Hepatocyte (in vitro differentiated cells): ENCODE data around the gene MMP15. TPM values are rescaled to one million over a fixed set of nuclear protein-coding genes. Genes with fewer than 3 reads are reported as not detected.

Source experiments
- DNase-seq: peaks from one replicate; pipeline ENCODE4 v3.0.0-alpha.2; 2016; ENCODE audit warnings: low spot score
- H2AFZ ChIP-seq: fragments of 200-600 bp; sonication (generic); 2 replicates; pipeline ENCODE4 v1.6.0; 2016; ENCODE audit warnings: antibody characterized with exemption, mild to moderate bottlenecking
- H3K27ac ChIP-seq: fragments of 200-600 bp; sonication (generic); 2 replicates; pipeline ENCODE4 v1.5.1; 2016; ENCODE audit warnings: mild to moderate bottlenecking
- H3K27me3 ChIP-seq: fragments of 200-600 bp; sonication (generic); 2 replicates; pipeline ENCODE4 v1.6.1; 2016
- H3K36me3 ChIP-seq: fragments of 200-600 bp; sonication (generic); replicated peaks from 2 replicates; pipeline ENCODE4 v1.5.1; 2016; ENCODE audit warnings: low read depth; ENCODE audit not compliant: insufficient read depth
- H3K4me1 ChIP-seq: fragments of 200-600 bp; sonication (generic); 2 replicates; pipeline ENCODE4 v1.5.1; 2016; ENCODE audit warnings: mild to moderate bottlenecking, moderate library complexity; ENCODE audit not compliant: insufficient read depth
- H3K4me2 ChIP-seq: fragments of 200-600 bp; sonication (generic); 2 replicates; pipeline ENCODE4 v1.6.0; 2016
- H3K4me3 ChIP-seq: fragments of 200-600 bp; sonication (generic); 2 replicates; pipeline ENCODE4 v1.5.1; 2016; ENCODE audit warnings: mild to moderate bottlenecking
- H3K79me2 ChIP-seq: fragments of 200-600 bp; sonication (generic); 2 replicates; pipeline ENCODE4 v1.6.0; 2017; ENCODE audit warnings: mild to moderate bottlenecking
- H3K9me2 ChIP-seq: fragments of 200-600 bp; sonication (generic); replicated peaks from 2 replicates; pipeline ENCODE4 v1.6.0; 2017; ENCODE audit warnings: mild to moderate bottlenecking; ENCODE audit not compliant: insufficient read depth
- H3K9me3 ChIP-seq: fragments of 200-600 bp; sonication (generic); 2 replicates; pipeline ENCODE4 v1.5.1; 2016; ENCODE audit warnings: low read depth, mild to moderate bottlenecking
- H4K20me1 ChIP-seq: fragments of 200-600 bp; sonication (generic); 2 replicates; pipeline ENCODE4 v1.6.0; 2016; ENCODE audit warnings: mild to moderate bottlenecking; ENCODE audit not compliant: insufficient read depth, poor library complexity, severe bottlenecking
- CTCF ChIP-seq: fragments of 200-600 bp; sonication (generic); IDR thresholded peaks from 2 replicates; pipeline ENCODE4 v1.5.1; 2016; ENCODE audit warnings: antibody characterized with exemption, mild to moderate bottlenecking; ENCODE audit not compliant: poor library complexity
- EZH2 ChIP-seq: fragments of 200-600 bp; sonication (generic); IDR thresholded peaks from 2 replicates; pipeline ENCODE4 v1.6.1; 2016; ENCODE audit warnings: antibody characterized with exemption, mild to moderate bottlenecking, borderline replicate concordance
- EZH2phosphoT487 ChIP-seq: fragments of 200-600 bp; sonication (generic); IDR thresholded peaks from one replicate; pipeline ENCODE4 v1.6.1; 2018; ENCODE audit warnings: antibody characterized with exemption, mild to moderate bottlenecking, low read depth, moderate library complexity; ENCODE audit not compliant: unreplicated experiment, severe bottlenecking
- WGBS: methylation state at CpG from one replicate; pipeline ENCODE4 v1.1.6; 2016; ENCODE audit warnings: low lambda C conversion rate; ENCODE audit errors: missing lambda C conversion rate; 5-methylcytosine and 5-hydroxymethylcytosine counted together
- polyA plus RNA-seq: library from polyadenylated mRNA; unstranded; fragments of >200 nt; fragmentation: Nextera tagmentation; extraction: Ambion mirVana; gene quantifications from 2 replicates; pipeline ENCODE4 v1.2.1, GENCODE V29; 2016
- total RNA-seq: library from RNA; depleted of rRNA; stranded (reverse); fragments of >200 nt; gene quantifications from 2 replicates; pipeline ENCODE4 v1.2.3, GENCODE V29; 2014

Gene MMP15
- total and polyA plus RNA-seq, 2 experiments from 2014 or later = 39.0 to 56.1 TPM

- WGBS = 98% methylated on average over 9 of the region's 9 CpGs
These were observed 18.9 kb downstream of the MMP15 start for GRCh38 chr16:58044266-58045019.

GRCh38 chr16:58045096-58045495, 19.5 kb downstream of the MMP15 start:
- WGBS = 94% methylated on average over 16 of the region's 31 CpGs
- Histone ChIP-seq H2AFZ (no peak overlapping the region), H3K9me3 (no peaks in the 10 kb centered on the region), H3K36me3 (no peaks in the 10 kb centered on the region), H4K20me1 (no peaks in the 10 kb centered on the region), H3K4me1 (no peaks in the 10 kb centered on the region), H3K27ac (no peak overlapping the region), H3K27me3 (no peaks in the 10 kb centered on the region), H3K9me2 (no peaks in the 10 kb centered on the region), H3K4me3 (no peak overlapping the region), H3K4me2 (no peak overlapping the region), H3K79me2 (no peaks in the 10 kb centered on the region)
- TF ChIP-seq EZH2 (no peak), EZH2phosphoT487 (no peak), CTCF (no peak)
- DNase-seq = no peak

More at GRCh38 chr16:58044266-58045019, 18.9 kb downstream of the MMP15 start:
- Histone ChIP-seq H3K36me3 (no peaks in the 10 kb centered on the region), H3K4me2 (no peak overlapping the region), H3K79me2 (no peaks in the 10 kb centered on the region), H3K27me3 (no peaks in the 10 kb centered on the region), H3K9me3 (no peaks in the 10 kb centered on the region), H3K4me1 (no peaks in the 10 kb centered on the region), H3K9me2 (no peaks in the 10 kb centered on the region), H4K20me1 (no peaks in the 10 kb centered on the region), H3K27ac (no peak overlapping the region), H3K4me3 (no peak overlapping the region), H2AFZ (no peak overlapping the region)
- DNase-seq = no peak
- TF ChIP-seq CTCF (no peak), EZH2 (no peak), EZH2phosphoT487 (no peak)

- TF ChIP-seq EZH2 (no peak), CTCF (no peak), EZH2phosphoT487 (no peak)
- no peak for DNase-seq
- Histone ChIP-seq H3K9me3 (no peaks in the 10 kb centered on the region), H2AFZ (no peak overlapping the region), H3K4me3 (no peak overlapping the region), H3K27me3 (no peaks in the 10 kb centered on the region), H3K36me3 (no peaks in the 10 kb centered on the region), H3K4me1 (no peaks in the 10 kb centered on the region), H3K79me2 (no peaks in the 10 kb centered on the region), H4K20me1 (no peaks in the 10 kb centered on the region), H3K4me2 (no peak overlapping the region), H3K9me2 (no peaks in the 10 kb centered on the region), H3K27ac (no peak overlapping the region)
- WGBS = 95% methylated on average over 15 of the region's 16 CpGs
These were observed 20.7 kb downstream of the MMP15 start for GRCh38 chr16:58046054-58046881.
